GM23338 (cell line): ENCODE data around the gene HIVEP2. TPM values are rescaled to one million over a fixed set of nuclear protein-coding genes. Genes with fewer than 3 reads are reported as not detected.

Experiments used
- ATAC-seq: fragments of 200-7000 bp; cut with Tn5 transposase; 3 replicates; pipeline ENCODE4 v1.9.1; 2020
- DNase-seq: peaks from one replicate; pipeline ENCODE4 v3.0.0-alpha.2; 2015; ENCODE audit warnings: low spot score
- H2AFZ ChIP-seq: fragments of 200-600 bp; sonication (generic); 2 replicates; pipeline ENCODE4 v1.8.0; 2016; ENCODE audit warnings: antibody characterized with exemption, mild to moderate bottlenecking, moderate library complexity
- H3F3A ChIP-seq: fragments of 200-600 bp; sonication (generic); replicated peaks from 2 replicates; pipeline ENCODE4 v1.8.0; 2017; ENCODE audit warnings: antibody characterized with exemption, mixed run types, low read depth
- H3K27ac ChIP-seq: fragments of 200-600 bp; sonication (generic); 2 replicates; pipeline ENCODE4 v1.6.1; 2016; ENCODE audit warnings: low read depth
- H3K27me3 ChIP-seq: fragments of 200-600 bp; sonication (generic); 2 replicates; pipeline ENCODE4 v1.8.0; 2016; ENCODE audit warnings: mild to moderate bottlenecking, mixed run types, moderate library complexity; ENCODE audit not compliant: insufficient read depth
- H3K36me3 ChIP-seq: fragments of 200-600 bp; sonication (generic); 2 replicates; pipeline ENCODE4 v1.8.0; 2016; ENCODE audit warnings: mild to moderate bottlenecking; ENCODE audit not compliant: insufficient read depth
- H3K4me1 ChIP-seq: fragments of 200-600 bp; sonication (generic); 2 replicates; pipeline ENCODE4 v1.8.0; 2016; ENCODE audit warnings: mild to moderate bottlenecking, moderate library complexity; ENCODE audit not compliant: insufficient read depth
- H3K4me2 ChIP-seq: fragments of 200-600 bp; sonication (generic); 2 replicates; pipeline ENCODE4 v1.7.1; 2017; ENCODE audit warnings: mixed run types
- H3K4me3 ChIP-seq: fragments of 200-600 bp; sonication (generic); 2 replicates; pipeline ENCODE4 v1.6.1; 2016; ENCODE audit warnings: mixed run types
- H3K79me2 ChIP-seq: fragments of 200-600 bp; sonication (generic); replicated peaks from 2 replicates; pipeline ENCODE4 v1.8.0; 2017; ENCODE audit warnings: mild to moderate bottlenecking; ENCODE audit not compliant: insufficient read depth
- H3K9me2 ChIP-seq: fragments of 200-600 bp; sonication (generic); 2 replicates; pipeline ENCODE4 v1.8.0; 2017; ENCODE audit not compliant: insufficient read depth
- H4K20me1 ChIP-seq: fragments of 200-600 bp; sonication (generic); replicated peaks from 2 replicates; pipeline ENCODE4 v1.8.0; 2017; ENCODE audit warnings: mild to moderate bottlenecking; ENCODE audit not compliant: insufficient read depth
- H3K27ac Mint-ChIP-seq: 2 replicates; pipeline ENCODE4 v1.8.0; 2020; ENCODE audit warnings: inconsistent platforms, mild to moderate bottlenecking, moderate library complexity, mixed read lengths
- H3K27me3 Mint-ChIP-seq: 3 replicates; pipeline ENCODE4 v1.8.0; 2022; ENCODE audit warnings: low read depth, mild to moderate bottlenecking, moderate library complexity, mixed read lengths, inconsistent platforms; ENCODE audit not compliant: insufficient read depth, poor library complexity
- H3K36me3 Mint-ChIP-seq: 3 replicates; pipeline ENCODE4 v1.8.0; 2021; ENCODE audit warnings: low read depth, mild to moderate bottlenecking, inconsistent platforms, moderate library complexity, mixed read lengths
- H3K4me1 Mint-ChIP-seq: 3 replicates; pipeline ENCODE4 v1.8.0; 2020; ENCODE audit warnings: mild to moderate bottlenecking, inconsistent platforms, mixed read lengths
- H3K4me3 Mint-ChIP-seq: 3 replicates; pipeline ENCODE4 v1.8.0; 2021; ENCODE audit warnings: moderate library complexity, mild to moderate bottlenecking, inconsistent platforms, mixed read lengths
- H3K9me3 Mint-ChIP-seq: 3 replicates; pipeline ENCODE4 v1.8.0; 2020; ENCODE audit warnings: moderate library complexity, mild to moderate bottlenecking, inconsistent platforms, mixed read lengths
- CREB1 ChIP-seq: fragments of 250-450 bp; sonication (Bioruptor Pico); IDR thresholded peaks from 2 replicates; pipeline ENCODE4 v1.5.0; 2020; ENCODE audit warnings: low read depth, mild to moderate bottlenecking, moderate library complexity
- EZH2 ChIP-seq: fragments of 200-600 bp; sonication (generic); IDR thresholded peaks from one replicate; pipeline ENCODE4 v1.8.0; 2017; ENCODE audit warnings: antibody characterized with exemption, mild to moderate bottlenecking, low read depth; ENCODE audit not compliant: unreplicated experiment
- EZH2phosphoT487 ChIP-seq: fragments of 200-600 bp; sonication (generic); IDR thresholded peaks from one replicate; pipeline ENCODE4 v1.8.1; 2018; ENCODE audit warnings: antibody characterized with exemption; ENCODE audit not compliant: unreplicated experiment
- NANOG ChIP-seq: IDR thresholded peaks from 2 replicates; pipeline ENCODE4 v1.6.1; 2016; ENCODE audit warnings: antibody characterized with exemption, borderline replicate concordance
- STAT1 ChIP-seq: IDR thresholded peaks from one replicate; pipeline ENCODE4 v1.6.1; 2016; ENCODE audit warnings: antibody characterized with exemption; ENCODE audit not compliant: unreplicated experiment
- ZNF114 ChIP-seq: fragments of 250-450 bp; sonication (Bioruptor Pico); IDR thresholded peaks from 2 replicates; pipeline ENCODE4 v1.5.0; 2020; ENCODE audit warnings: mild to moderate bottlenecking, moderate library complexity
- ZNF331 ChIP-seq: fragments of 250-450 bp; sonication (Bioruptor Pico); IDR thresholded peaks from 2 replicates; pipeline ENCODE4 v1.5.0; 2020; ENCODE audit warnings: low read depth, mild to moderate bottlenecking, moderate library complexity
- polyA plus RNA-seq: library from polyadenylated mRNA; unstranded; fragments of >200 nt; fragmentation: Nextera tagmentation; extraction: Ambion mirVana; gene quantifications from 2 replicates; pipeline ENCODE4 v1.2.1, GENCODE V29; 2016
- total RNA-seq: library from RNA; depleted of rRNA; stranded (reverse); fragments of >200 nt; shearing (Covaris generic); gene quantifications from 2 replicates; pipeline ENCODE4 v1.2.3, GENCODE V29; 2014
- TF ChIP-seq, protein P1 (sequence below): fragments of 250-450 bp; sonication (Bioruptor Pico); IDR thresholded peaks from 2 replicates; pipeline ENCODE4 v1.5.0; 2020; ENCODE audit warnings: mild to moderate bottlenecking, moderate library complexity
- TF ChIP-seq, protein P2 (sequence below): IDR thresholded peaks from 2 replicates; pipeline ENCODE4 v1.6.1; 2016; ENCODE audit warnings: antibody characterized with exemption
- TF ChIP-seq, protein P3 (sequence below), 2 experiments: fragments of 200-600 bp in 1 of 2; sonication (generic) in 1 of 2; conservative IDR thresholded peaks; 2 replicates each; pipeline versions ENCODE4 v1.5.1 to v1.6.1; 2016 to 2017; ENCODE audit warnings: antibody characterized with exemption in 2 of 2, low read depth in 2 of 2, mild to moderate bottlenecking in 2 of 2, moderate library complexity in 1 of 2
- TF ChIP-seq, protein P4 (sequence below): IDR thresholded peaks from one replicate; pipeline ENCODE4 v1.6.1; 2018; ENCODE audit warnings: antibody characterized with exemption; ENCODE audit not compliant: unreplicated experiment

HIVEP2 gene
- total and polyA plus RNA-seq, 2 experiments from 2014 or later: 1.5 to 7.4 TPM

DNA sequence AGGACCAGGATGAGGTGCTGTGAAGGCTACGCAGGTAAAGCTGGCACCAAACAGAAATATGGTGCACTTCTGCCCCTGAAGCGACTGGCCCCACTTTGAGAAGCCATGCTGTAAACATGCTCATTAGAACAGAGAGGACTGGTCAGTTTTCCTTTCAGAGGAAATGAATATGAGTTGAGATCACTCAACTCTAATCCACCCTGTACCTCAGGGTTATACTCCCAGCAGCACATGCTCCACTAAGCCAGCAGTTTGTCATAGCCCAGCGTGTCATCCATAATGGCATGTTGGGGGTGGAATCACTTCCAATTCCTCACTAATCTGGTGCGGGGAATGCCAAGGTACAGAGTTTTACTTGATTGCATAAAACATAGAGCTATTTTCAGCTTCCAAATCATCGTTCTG, 98.1 kb downstream of the HIVEP2 start:
- ATAC-seq (no peak), DNase-seq (no peak)
- no peaks in the 10 kb centered on the region for H3K9me2 ChIP-seq
- Mint-ChIP-seq H3K4me1 (peaks cover 52% of the 10 kb centered on the region), H3K27me3 (peaks cover 3% of the 10 kb centered on the region), H3K9me3 (no peaks in the 10 kb centered on the region), H3K4me3 (no peak overlapping the region), H3K36me3 (no peaks in the 10 kb centered on the region), H3K27ac (no peak overlapping the region)
- 0 out of 2 replicates have a peak overlapping the region, but pooled peaks have one; percentile 63 for H3K4me2 ChIP-seq
- peaks cover 5% of the 10 kb centered on the region; the same call in 1 of the 2 replicates for H3K79me2 ChIP-seq
- TF ChIP-seq, protein P1, sequence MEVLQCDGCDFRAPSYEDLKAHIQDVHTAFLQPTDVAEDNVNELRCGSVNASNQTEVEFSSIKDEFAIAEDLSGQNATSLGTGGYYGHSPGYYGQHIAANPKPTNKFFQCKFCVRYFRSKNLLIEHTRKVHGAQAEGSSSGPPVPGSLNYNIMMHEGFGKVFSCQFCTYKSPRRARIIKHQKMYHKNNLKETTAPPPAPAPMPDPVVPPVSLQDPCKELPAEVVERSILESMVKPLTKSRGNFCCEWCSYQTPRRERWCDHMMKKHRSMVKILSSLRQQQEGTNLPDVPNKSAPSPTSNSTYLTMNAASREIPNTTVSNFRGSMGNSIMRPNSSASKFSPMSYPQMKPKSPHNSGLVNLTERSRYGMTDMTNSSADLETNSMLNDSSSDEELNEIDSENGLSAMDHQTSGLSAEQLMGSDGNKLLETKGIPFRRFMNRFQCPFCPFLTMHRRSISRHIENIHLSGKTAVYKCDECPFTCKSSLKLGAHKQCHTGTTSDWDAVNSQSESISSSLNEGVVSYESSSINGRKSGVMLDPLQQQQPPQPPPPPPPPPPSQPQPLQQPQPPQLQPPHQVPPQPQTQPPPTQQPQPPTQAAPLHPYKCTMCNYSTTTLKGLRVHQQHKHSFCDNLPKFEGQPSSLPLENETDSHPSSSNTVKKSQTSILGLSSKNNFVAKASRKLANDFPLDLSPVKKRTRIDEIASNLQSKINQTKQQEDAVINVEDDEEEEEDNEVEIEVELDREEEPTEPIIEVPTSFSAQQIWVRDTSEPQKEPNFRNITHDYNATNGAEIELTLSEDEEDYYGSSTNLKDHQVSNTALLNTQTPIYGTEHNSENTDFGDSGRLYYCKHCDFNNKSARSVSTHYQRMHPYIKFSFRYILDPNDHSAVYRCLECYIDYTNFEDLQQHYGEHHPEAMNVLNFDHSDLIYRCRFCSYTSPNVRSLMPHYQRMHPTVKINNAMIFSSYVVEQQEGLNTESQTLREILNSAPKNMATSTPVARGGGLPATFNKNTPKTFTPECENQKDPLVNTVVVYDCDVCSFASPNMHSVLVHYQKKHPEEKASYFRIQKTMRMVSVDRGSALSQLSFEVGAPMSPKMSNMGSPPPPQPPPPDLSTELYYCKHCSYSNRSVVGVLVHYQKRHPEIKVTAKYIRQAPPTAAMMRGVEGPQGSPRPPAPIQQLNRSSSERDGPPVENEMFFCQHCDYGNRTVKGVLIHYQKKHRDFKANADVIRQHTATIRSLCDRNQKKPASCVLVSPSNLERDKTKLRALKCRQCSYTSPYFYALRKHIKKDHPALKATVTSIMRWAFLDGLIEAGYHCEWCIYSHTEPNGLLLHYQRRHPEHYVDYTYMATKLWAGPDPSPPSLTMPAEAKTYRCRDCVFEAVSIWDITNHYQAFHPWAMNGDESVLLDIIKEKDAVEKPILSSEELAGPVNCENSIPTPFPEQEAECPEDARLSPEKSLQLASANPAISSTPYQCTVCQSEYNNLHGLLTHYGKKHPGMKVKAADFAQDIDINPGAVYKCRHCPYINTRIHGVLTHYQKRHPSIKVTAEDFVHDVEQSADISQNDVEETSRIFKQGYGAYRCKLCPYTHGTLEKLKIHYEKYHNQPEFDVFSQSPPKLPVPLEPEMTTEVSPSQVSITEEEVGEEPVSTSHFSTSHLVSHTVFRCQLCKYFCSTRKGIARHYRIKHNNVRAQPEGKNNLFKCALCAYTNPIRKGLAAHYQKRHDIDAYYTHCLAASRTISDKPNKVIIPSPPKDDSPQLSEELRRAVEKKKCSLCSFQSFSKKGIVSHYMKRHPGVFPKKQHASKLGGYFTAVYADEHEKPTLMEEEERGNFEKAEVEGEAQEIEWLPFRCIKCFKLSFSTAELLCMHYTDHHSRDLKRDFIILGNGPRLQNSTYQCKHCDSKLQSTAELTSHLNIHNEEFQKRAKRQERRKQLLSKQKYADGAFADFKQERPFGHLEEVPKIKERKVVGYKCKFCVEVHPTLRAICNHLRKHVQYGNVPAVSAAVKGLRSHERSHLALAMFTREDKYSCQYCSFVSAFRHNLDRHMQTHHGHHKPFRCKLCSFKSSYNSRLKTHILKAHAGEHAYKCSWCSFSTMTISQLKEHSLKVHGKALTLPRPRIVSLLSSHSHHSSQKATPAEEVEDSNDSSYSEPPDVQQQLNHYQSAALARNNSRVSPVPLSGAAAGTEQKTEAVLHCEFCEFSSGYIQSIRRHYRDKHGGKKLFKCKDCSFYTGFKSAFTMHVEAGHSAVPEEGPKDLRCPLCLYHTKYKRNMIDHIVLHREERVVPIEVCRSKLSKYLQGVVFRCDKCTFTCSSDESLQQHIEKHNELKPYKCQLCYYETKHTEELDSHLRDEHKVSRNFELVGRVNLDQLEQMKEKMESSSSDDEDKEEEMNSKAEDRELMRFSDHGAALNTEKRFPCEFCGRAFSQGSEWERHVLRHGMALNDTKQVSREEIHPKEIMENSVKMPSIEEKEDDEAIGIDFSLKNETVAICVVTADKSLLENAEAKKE (CRISPR knock-in tag): no peak
- TF ChIP-seq EZH2phosphoT487 (no peak), ZNF114 (no peak), STAT1 (no peak), ZNF331 (CRISPR knock-in tag) (no peak), EZH2 (no peak), CREB1 (CRISPR knock-in tag) (no peak), NANOG (no peak)
- TF ChIP-seq, protein P2, sequence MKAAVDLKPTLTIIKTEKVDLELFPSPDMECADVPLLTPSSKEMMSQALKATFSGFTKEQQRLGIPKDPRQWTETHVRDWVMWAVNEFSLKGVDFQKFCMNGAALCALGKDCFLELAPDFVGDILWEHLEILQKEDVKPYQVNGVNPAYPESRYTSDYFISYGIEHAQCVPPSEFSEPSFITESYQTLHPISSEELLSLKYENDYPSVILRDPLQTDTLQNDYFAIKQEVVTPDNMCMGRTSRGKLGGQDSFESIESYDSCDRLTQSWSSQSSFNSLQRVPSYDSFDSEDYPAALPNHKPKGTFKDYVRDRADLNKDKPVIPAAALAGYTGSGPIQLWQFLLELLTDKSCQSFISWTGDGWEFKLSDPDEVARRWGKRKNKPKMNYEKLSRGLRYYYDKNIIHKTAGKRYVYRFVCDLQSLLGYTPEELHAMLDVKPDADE: no peak
- TF ChIP-seq, protein P3, sequence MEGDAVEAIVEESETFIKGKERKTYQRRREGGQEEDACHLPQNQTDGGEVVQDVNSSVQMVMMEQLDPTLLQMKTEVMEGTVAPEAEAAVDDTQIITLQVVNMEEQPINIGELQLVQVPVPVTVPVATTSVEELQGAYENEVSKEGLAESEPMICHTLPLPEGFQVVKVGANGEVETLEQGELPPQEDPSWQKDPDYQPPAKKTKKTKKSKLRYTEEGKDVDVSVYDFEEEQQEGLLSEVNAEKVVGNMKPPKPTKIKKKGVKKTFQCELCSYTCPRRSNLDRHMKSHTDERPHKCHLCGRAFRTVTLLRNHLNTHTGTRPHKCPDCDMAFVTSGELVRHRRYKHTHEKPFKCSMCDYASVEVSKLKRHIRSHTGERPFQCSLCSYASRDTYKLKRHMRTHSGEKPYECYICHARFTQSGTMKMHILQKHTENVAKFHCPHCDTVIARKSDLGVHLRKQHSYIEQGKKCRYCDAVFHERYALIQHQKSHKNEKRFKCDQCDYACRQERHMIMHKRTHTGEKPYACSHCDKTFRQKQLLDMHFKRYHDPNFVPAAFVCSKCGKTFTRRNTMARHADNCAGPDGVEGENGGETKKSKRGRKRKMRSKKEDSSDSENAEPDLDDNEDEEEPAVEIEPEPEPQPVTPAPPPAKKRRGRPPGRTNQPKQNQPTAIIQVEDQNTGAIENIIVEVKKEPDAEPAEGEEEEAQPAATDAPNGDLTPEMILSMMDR (conservative IDR thresholded peaks at IDR 0.05; ENCODE audit: low read depth in 2 of 2): no peak
- TF ChIP-seq, protein P4, sequence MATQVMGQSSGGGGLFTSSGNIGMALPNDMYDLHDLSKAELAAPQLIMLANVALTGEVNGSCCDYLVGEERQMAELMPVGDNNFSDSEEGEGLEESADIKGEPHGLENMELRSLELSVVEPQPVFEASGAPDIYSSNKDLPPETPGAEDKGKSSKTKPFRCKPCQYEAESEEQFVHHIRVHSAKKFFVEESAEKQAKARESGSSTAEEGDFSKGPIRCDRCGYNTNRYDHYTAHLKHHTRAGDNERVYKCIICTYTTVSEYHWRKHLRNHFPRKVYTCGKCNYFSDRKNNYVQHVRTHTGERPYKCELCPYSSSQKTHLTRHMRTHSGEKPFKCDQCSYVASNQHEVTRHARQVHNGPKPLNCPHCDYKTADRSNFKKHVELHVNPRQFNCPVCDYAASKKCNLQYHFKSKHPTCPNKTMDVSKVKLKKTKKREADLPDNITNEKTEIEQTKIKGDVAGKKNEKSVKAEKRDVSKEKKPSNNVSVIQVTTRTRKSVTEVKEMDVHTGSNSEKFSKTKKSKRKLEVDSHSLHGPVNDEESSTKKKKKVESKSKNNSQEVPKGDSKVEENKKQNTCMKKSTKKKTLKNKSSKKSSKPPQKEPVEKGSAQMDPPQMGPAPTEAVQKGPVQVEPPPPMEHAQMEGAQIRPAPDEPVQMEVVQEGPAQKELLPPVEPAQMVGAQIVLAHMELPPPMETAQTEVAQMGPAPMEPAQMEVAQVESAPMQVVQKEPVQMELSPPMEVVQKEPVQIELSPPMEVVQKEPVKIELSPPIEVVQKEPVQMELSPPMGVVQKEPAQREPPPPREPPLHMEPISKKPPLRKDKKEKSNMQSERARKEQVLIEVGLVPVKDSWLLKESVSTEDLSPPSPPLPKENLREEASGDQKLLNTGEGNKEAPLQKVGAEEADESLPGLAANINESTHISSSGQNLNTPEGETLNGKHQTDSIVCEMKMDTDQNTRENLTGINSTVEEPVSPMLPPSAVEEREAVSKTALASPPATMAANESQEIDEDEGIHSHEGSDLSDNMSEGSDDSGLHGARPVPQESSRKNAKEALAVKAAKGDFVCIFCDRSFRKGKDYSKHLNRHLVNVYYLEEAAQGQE: no peak
- no peaks in the 10 kb centered on the region for H3K27me3 ChIP-seq
- H3K4me1 ChIP-seq: peaks cover 51% of the 10 kb centered on the region
- no peak overlapping the region for H2AFZ ChIP-seq
- no peaks in the 10 kb centered on the region for H3F3A ChIP-seq
- no peaks in the 10 kb centered on the region for H4K20me1 ChIP-seq
- 0 out of 2 replicates have a peak overlapping the region, but pooled peaks have one; percentile 5 for H3K27ac ChIP-seq
- no peak overlapping the region for H3K4me3 ChIP-seq
- no peaks in the 10 kb centered on the region for H3K36me3 ChIP-seq
